Common myeloid progenitor, CD34-positive (primary cell): ENCODE measurements around the gene RAD17.

Experiments
- CTCF ChIA-PET: fragments of 350-600 bp; sonication (Branson Sonifier 250); formaldehyde crosslinking; loops from one replicate; lab custom pipeline; 2021; ENCODE audit warnings: antibody characterized with exemption; lab: Charles Lee
- POLR2A ChIA-PET: fragments of 350-600 bp; sonication (Branson Sonifier 250); formaldehyde crosslinking; loops from one replicate; lab custom pipeline; 2021; ENCODE audit warnings: antibody characterized with exemption; lab: Charles Lee
- DNase-seq, 3 donors: peaks; one replicate each; pipeline versions ENCODE4 v3.0.0 to v3.0.0-alpha.2; 2013
- H3K27ac ChIP-seq, 2 experiments: 1 replicate in 1 of 2; 2 replicates in 1 of 2; pipeline ENCODE4 v1.7.0; 2013; ENCODE audit warnings: inconsistent platforms in 2 of 2, low read length in 2 of 2, mild to moderate bottlenecking in 2 of 2, low read depth in 1 of 2, moderate library complexity in 1 of 2; ENCODE audit not compliant: severe bottlenecking in 2 of 2, insufficient read depth in 1 of 2, poor library complexity in 1 of 2
- H3K27me3 ChIP-seq, 5 experiments: replicated peaks in 2 of 5; 1 replicate in 3 of 5; 2 replicates in 2 of 5; pipeline versions ENCODE4 v1.6.1 to v1.7.0; 2013; ENCODE audit warnings: low read length in 4 of 5, mild to moderate bottlenecking in 2 of 5, moderate library complexity in 2 of 5, inconsistent platforms in 1 of 5; ENCODE audit not compliant: insufficient read depth in 5 of 5, control insufficient read depth in 4 of 5
- H3K36me3 ChIP-seq, 4 experiments: 1 replicate in 2 of 4; 2 replicates in 2 of 4; pipeline versions ENCODE4 v1.6.1 to v1.7.0; 2013; ENCODE audit warnings: low read length in 3 of 4, control low read depth in 1 of 4, mild to moderate bottlenecking in 1 of 4; ENCODE audit not compliant: control insufficient read depth in 4 of 4, insufficient read depth in 4 of 4
- H3K4me1 ChIP-seq, 4 experiments: 1 replicate in 3 of 4; 2 replicates in 1 of 4; pipeline versions ENCODE4 v1.6.1 to v1.7.1; 2013; ENCODE audit warnings: low read length in 3 of 4, mild to moderate bottlenecking in 3 of 4, control low read depth in 1 of 4, inconsistent platforms in 1 of 4, moderate library complexity in 1 of 4; ENCODE audit not compliant: control insufficient read depth in 4 of 4, insufficient read depth in 4 of 4; ENCODE audit errors: control extremely low read depth in 1 of 4
- H3K4me3 ChIP-seq, 7 experiments: 1 replicate in 4 of 7; 2 replicates in 3 of 7; pipeline versions ENCODE4 v1.5.1 to v1.7.0; 2013; ENCODE audit warnings: mild to moderate bottlenecking in 7 of 7, low read length in 6 of 7, moderate library complexity in 6 of 7, inconsistent platforms in 2 of 7, low read depth in 2 of 7, control low read depth in 1 of 7; ENCODE audit not compliant: insufficient read depth in 4 of 7, control insufficient read depth in 1 of 7; ENCODE audit errors: extremely low read depth in 1 of 7
- H3K9me3 ChIP-seq, 5 experiments: 1 replicate in 4 of 5; 2 replicates in 1 of 5; pipeline versions ENCODE4 v1.6.1 to v1.7.1; 2013; ENCODE audit warnings: low read length in 4 of 5, mild to moderate bottlenecking in 2 of 5, inconsistent platforms in 1 of 5, low read depth in 1 of 5, moderate library complexity in 1 of 5; ENCODE audit not compliant: control insufficient read depth in 4 of 5, insufficient read depth in 2 of 5; ENCODE audit errors: control extremely low read depth in 1 of 5
- WGBS: methylation state at CpG from one replicate; pipeline ENCODE4 v1.1.5; 2013; ENCODE audit not compliant: insufficient coverage; 5-methylcytosine and 5-hydroxymethylcytosine counted together

The RAD17 gene

DNA sequence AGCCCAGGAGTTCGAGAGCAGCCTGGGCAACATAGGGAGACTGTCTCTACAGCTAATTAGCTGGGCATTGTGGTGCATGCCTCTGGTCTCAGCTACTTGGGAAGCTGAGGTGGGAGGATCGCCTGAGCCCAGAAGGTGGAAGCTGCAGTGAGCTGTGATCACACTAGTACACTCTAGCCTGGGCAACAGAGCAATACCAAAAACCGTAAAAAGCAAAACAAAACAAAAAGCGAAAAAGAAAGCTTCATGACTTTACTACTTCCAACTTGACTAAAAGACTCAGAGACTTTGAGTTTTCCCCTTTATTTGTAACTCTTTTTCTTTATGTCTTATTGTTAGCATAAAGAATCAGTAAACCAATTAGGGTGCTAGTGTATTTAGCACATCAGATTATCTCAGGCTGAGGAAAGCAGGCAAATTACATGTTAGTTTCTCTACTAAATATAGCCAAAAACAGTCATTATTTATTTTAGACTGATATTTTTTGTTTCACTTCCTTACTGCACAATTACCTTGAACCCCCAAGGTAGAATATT, 5.4 kb downstream of the RAD17 start:
- Histone ChIP-seq H3K36me3 (peaks cover 10 to 33% (median 20%) of the 10 kb centered on the region in 4 experiments), H3K27ac (no peak overlapping the region), H3K4me3 (no peak overlapping the region), H3K27me3 (no peaks in the 10 kb centered on the region), H3K9me3 (no peaks in the 10 kb centered on the region), H3K4me1 (peaks cover 7 to 14% (median 10%) of the 10 kb centered on the region in 4 experiments)
- POLR2A ChIA-PET, result no interaction called here
- 67% methylated on average over 1 of the region's 4 CpGs for WGBS
- CTCF ChIA-PET, result no interaction called here
- no peak for DNase-seq

GRCh38 chr5:69378376-69378775, 8.8 kb downstream of the RAD17 start:
- no peaks in the 10 kb centered on the region for H3K27me3 ChIP-seq
- H3K9me3 ChIP-seq, result no peaks in the 10 kb centered on the region
- POLR2A ChIA-PET, result no interaction called here
- no peaks in the 10 kb centered on the region for H3K4me1 ChIP-seq
- H3K27ac ChIP-seq, result no peak overlapping the region
- H3K4me3 ChIP-seq, result no peak overlapping the region
- CTCF ChIA-PET, result no interaction called here
- H3K36me3 ChIP-seq, result peaks cover 15 to 52% (median 28%) of the 10 kb centered on the region in 4 experiments
- no peak for DNase-seq

DNA sequence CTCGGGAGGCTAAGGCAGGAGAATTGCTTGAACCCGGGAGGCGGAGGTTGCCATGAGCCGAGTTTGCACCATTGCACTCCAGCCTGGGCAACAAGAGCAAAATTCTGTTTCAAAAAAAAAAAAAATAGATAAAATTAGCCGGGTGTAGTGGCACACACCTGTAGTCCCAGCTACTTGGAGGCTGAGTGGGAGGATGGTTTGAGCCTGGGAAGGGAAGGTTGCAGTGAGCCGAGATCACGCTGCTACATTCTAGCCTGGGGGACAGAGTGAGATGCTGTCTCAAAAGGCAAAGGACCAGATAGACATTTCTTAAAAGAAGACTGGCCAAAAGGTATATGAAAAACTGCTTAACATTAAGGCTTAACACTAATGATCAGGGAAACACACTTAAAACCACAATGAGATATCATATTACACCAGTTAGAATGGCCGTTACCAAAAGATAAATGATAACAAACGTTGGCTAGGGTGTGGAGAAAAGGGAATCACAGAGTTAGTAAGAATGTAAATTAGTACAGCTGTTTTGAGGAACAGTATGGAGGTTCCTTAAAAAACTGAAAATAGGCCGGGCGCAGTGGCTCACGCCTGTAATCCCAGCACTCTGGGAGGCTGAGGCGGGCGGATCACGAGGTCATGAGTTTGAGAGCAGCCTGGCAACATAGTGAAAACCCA, 35.2 kb downstream of the RAD17 start:
- 95% methylated on average over 6 of the region's 15 CpGs for WGBS
- Histone ChIP-seq H3K36me3 (peaks cover 7 to 52% (median 21%) of the 10 kb centered on the region in 4 experiments), H3K27ac (no peak overlapping the region), H3K27me3 (no peaks in the 10 kb centered on the region), H3K4me3 (no peak overlapping the region), H3K4me1 (no peaks in the 10 kb centered on the region), H3K9me3 (peaks cover 0 to 7% (median 0%) of the 10 kb centered on the region in 5 experiments)
- POLR2A ChIA-PET, result no interaction called here
- CTCF ChIA-PET, result interaction anchor here (0.6 kb wide), 1 partner anchor 360 kb away, joined by 3 read pairs; no protein-coding TSS in a partner anchor
- DNase-seq, result peak; percentile 3 to 49 (median 26)

DNA sequence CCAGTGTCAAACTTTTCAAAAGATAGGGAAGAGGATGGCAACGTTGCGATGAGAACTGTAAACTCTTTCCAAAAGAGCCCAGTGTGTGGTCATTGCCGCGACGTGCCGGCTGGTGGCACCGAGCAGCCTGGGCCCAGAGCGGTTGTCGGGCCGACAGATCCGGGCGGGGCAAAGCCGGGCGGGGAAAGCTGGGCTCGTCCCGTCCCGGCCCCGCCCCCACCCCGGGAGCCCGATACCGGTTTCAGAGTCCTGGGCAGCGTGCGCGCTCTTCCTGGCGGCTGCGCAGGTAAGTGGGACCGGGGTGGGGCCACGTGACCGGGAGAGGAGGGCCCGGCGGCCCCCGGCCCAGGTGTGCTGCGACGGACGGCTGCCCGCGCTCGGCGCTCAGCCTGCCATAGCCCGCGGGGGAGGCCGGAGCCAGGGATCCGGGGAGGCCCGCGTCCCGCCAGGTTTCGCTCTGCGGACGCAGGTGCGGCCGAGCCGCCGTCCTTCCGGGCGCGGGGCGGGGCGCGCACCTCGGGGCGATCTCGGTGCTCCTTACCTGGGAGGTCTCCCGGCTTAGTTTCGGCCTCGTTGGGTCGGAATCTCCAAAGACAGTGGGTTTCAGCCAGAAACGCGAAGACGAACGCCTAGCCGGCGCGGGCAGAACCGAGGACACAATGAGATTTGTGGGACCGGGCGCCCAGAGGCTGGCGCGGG, 45.4 kb downstream of the RAD17 start, which contains the start of gene MARVELD2:
MARVELD2 (plus strand) TSS at position 232 of the 699 bp plus-strand sequence. CDS start 4,270 bp downstream, outside the sequence.
- Histone ChIP-seq H3K27ac (no peak within 1 kb of the TSS), H3K36me3 (peaks cover 0 to 24% (median 12%) of the 10 kb centered on the region in 4 experiments), H3K9me3 (peaks cover 0 to 5% (median 0%) of the 10 kb centered on the region in 5 experiments), H3K4me1 (peaks cover 0 to 12% (median 2%) of the 10 kb centered on the region in 4 experiments), H3K4me3 (peak within 1 kb of the TSS; percentile 19 to 80 (median 58)), H3K27me3 (peaks cover 0 to 37% (median 19%) of the 10 kb centered on the region in 5 experiments)
- CTCF ChIA-PET, result no interaction called here
- POLR2A ChIA-PET, result no interaction called here
- WGBS, result 3% methylated on average over 76 of the region's 78 CpGs
- DNase-seq, result peak; percentile 38 to 50 (median 44)

DNA sequence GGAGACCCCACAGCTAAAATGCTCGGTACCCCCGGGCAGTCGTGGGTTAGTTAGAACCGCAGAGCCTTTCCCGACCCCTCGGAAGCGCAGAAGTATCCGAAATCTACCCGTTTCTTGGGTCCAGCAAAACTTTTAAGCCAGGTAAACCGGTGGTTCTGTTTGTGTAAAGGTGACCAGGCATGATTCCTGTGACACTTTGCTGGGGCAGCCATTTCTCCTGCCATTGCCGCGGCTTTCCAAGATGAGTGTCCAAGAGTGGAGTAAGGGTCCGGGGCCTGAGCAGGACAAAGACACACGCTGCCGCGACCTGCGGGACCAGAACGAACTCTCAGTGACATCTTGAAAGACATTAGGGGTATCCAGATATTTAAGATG, 46.0 kb downstream of the RAD17 start:
- POLR2A ChIA-PET, result no interaction called here
- H3K27me3 ChIP-seq, result peaks cover 0 to 41% (median 19%) of the 10 kb centered on the region in 5 experiments
- H3K36me3 ChIP-seq, result peaks cover 0 to 21% (median 12%) of the 10 kb centered on the region in 4 experiments
- H3K4me1 ChIP-seq, result peaks cover 0 to 12% (median 2%) of the 10 kb centered on the region in 4 experiments
- WGBS, result 25% methylated on average over 9 of the region's 18 CpGs
- peaks cover 0 to 5% (median 0%) of the 10 kb centered on the region in 5 experiments for H3K9me3 ChIP-seq
- no peak overlapping the region for H3K27ac ChIP-seq
- CTCF ChIA-PET, result no interaction called here
- no peak for DNase-seq
- H3K4me3 ChIP-seq, result peak overlapping the region in 5 of 7 experiments; percentile 56 to 80 (median 72)

DNA sequence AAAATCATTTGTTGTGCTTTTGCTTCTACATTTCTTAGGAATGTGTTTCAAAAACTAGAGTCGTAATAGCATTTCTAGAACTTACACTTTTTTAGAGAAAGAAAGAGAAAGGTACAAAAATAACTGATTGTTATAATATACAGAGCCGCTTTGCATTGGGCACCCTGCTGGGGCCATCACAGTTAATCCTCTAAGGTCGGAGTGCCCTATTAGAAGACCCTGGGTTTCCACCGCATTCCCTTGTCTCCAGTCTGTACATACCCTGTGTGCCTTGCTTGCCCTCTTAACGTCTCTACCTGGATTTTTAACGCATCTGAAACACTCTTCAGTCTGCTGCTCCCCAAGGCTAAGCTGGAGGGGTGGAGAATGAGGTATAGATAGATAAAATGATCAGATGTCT, 46.6 kb downstream of the RAD17 start:
- ChIA-PET POLR2A (no interaction called here), CTCF (no interaction called here)
- H3K4me3 ChIP-seq, result no peak overlapping the region
- DNase-seq, result no peak
- H3K36me3 ChIP-seq, result peaks cover 0 to 21% (median 11%) of the 10 kb centered on the region in 4 experiments
- H3K4me1 ChIP-seq, result peaks cover 0 to 12% (median 2%) of the 10 kb centered on the region in 4 experiments
- no peak overlapping the region for H3K27ac ChIP-seq
- H3K27me3 ChIP-seq, result peaks cover 0 to 42% (median 19%) of the 10 kb centered on the region in 5 experiments
- WGBS, result 100% methylated on average over 6 of the region's 6 CpGs
- peaks cover 0 to 5% (median 0%) of the 10 kb centered on the region in 5 experiments for H3K9me3 ChIP-seq
